ENCODE measurements around the gene R3HCC1L. TPM values are rescaled to one million over a fixed set of nuclear protein-coding genes. Genes with fewer than 3 reads are reported as not detected.

The R3HCC1L gene
- total RNA-seq, 2 donors from 2014 or later = 9.9 to 10.9 TPM

DNA sequence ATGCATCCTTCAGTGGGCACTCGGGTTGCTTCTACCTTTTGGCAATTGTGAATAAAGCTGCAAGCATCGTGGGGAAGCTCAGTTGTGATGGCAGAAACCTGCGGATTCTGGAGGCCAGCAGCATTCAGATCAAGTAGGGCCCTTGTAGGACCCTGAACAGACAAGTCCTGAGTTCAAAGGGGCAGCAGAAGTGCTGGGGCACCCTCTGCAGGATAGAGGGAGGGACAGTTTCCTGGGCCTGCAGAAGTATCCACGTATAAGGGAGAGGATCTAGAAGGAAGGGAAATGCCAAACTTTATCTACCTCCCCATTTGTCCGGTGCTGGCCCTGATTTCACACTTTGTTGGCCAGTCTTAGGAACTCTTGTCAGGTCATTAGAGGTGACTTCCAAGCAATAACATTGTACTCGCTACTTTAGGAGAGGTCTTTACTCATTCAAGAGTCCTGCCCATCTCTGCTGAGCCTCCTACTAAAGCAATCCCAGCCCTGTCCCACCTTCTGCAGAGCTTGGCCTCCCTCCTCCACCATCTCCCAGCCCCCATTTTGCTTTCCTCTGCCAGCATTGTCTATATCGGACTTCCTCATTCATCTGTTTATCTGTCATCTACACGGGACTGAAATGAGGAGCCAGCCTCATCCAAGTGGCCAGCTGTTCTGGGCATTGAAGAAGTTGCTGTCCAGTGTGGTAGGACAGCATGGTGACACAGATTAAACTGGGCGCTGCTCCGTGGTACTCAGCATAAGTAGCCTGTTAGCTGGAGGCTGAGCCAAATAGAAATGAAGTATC is 26.6 kb upstream of the R3HCC1L start:
- no peaks in the 10 kb centered on the region for H3K27me3 ChIP-seq
- no peak for DNase-seq
- intact Hi-C loops (cut with DNase I) = no loop called here
- no peaks in the 10 kb centered on the region for H3K36me3 ChIP-seq (replicated peaks in 1 of 2; ENCODE audit: insufficient read depth in 1 of 2, low read depth in 2 of 2)
- H3K9me3 ChIP-seq = no peaks in the 10 kb centered on the region
- no peak overlapping the region for H3K27ac ChIP-seq
- WGBS, 2 donors = 58 to 64% methylated on average over 10 of the region's 10 CpGs
- no peak overlapping the region for H3K4me3 ChIP-seq
- H3K4me1 ChIP-seq = no peaks in the 10 kb centered on the region
- no peak for TF ChIP-seq POLR2A (IDR thresholded peaks at IDR 0.05)
- ATAC-seq = no peak

DNA sequence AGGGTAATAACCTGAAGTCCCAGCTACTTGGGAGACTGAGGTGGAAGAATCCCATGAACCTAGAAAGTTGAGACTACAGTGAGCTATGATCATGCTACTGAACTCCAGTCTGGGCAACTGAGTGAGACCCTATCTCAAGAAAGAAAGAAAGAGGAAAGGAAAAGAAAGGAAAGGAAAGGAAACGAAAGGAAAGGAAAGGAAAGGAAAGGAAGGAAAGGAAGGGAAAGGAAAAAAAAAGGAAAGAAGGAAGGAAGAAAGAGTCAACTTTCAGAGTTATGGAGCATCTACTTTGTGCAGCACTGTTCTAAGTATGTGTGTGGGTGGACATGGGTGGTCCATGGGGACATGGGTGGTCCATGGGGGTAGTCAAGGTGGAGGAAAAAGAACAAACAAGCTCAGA is 24.1 kb upstream of the R3HCC1L start:
- H3K4me1 ChIP-seq = no peaks in the 10 kb centered on the region
- TF ChIP-seq POLR2A (IDR thresholded peaks at IDR 0.05) = no peak
- TF ChIP-seq, protein P1, sequence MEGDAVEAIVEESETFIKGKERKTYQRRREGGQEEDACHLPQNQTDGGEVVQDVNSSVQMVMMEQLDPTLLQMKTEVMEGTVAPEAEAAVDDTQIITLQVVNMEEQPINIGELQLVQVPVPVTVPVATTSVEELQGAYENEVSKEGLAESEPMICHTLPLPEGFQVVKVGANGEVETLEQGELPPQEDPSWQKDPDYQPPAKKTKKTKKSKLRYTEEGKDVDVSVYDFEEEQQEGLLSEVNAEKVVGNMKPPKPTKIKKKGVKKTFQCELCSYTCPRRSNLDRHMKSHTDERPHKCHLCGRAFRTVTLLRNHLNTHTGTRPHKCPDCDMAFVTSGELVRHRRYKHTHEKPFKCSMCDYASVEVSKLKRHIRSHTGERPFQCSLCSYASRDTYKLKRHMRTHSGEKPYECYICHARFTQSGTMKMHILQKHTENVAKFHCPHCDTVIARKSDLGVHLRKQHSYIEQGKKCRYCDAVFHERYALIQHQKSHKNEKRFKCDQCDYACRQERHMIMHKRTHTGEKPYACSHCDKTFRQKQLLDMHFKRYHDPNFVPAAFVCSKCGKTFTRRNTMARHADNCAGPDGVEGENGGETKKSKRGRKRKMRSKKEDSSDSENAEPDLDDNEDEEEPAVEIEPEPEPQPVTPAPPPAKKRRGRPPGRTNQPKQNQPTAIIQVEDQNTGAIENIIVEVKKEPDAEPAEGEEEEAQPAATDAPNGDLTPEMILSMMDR (IDR thresholded peaks at IDR 0.05) = no peak
- ATAC-seq = no peak
- H3K4me3 ChIP-seq = no peak overlapping the region
- H3K36me3 ChIP-seq (replicated peaks in 1 of 2; ENCODE audit: insufficient read depth in 1 of 2, low read depth in 2 of 2) = no peaks in the 10 kb centered on the region
- H3K9me3 ChIP-seq = no peaks in the 10 kb centered on the region
- no peak for DNase-seq
- WGBS, 2 donors = 41 to 56% methylated on average over 1 of the region's 1 CpG
- no peaks in the 10 kb centered on the region for H3K27me3 ChIP-seq
- intact Hi-C loops (cut with DNase I) = no loop called here
- H3K27ac ChIP-seq = no peak overlapping the region

DNA sequence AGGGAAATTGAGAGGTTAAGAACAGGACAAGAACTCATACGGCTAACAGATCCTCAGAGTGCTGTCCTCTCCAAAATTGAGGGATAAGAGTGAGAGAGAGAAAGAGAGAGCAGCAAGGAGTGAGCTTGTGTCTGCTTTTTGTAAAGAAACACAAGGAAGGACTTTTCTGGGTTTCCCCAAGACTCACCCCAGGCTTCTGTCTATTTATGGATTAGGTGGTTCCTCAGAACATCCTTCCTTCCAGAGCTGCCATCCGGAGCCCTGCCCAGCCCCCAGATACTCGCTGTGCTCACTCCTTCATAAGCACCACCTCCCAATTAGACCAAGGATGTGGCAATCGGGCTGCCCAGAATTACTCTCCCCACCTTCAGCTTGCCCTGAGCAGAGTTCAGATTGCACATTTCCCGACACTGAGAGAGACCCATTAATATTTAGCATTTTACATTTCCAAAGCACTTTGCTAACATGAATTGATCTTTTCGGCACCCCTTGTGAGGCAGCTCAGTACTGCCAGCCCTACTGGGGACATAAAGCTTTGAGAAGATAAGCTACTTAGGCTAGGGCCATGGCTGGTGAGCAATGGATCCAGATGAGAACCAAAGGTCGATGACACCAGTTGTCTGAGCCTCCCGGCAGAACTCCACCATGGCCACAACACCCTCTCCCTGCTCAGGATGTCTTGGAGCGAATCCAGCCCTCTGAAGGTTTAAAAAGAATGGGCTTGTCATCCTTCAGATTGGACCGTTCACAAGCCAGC is 19.2 kb upstream of the R3HCC1L start:
- Histone ChIP-seq H3K9me3 (no peaks in the 10 kb centered on the region), H3K27me3 (no peaks in the 10 kb centered on the region), H3K36me3 (replicated peaks in 1 of 2; ENCODE audit: insufficient read depth in 1 of 2, low read depth in 2 of 2) (no peaks in the 10 kb centered on the region), H3K27ac (no peak overlapping the region), H3K4me3 (no peak overlapping the region), H3K4me1 (no peaks in the 10 kb centered on the region)
- no peak for TF ChIP-seq POLR2A (IDR thresholded peaks at IDR 0.05)
- TF ChIP-seq, protein P1 (IDR thresholded peaks at IDR 0.05) = no peak
- DNase-seq = no peak
- intact Hi-C loops (cut with DNase I) = no loop called here
- no peak for ATAC-seq
- WGBS, 2 donors = 46 to 55% methylated on average over 10 of the region's 10 CpGs

DNA sequence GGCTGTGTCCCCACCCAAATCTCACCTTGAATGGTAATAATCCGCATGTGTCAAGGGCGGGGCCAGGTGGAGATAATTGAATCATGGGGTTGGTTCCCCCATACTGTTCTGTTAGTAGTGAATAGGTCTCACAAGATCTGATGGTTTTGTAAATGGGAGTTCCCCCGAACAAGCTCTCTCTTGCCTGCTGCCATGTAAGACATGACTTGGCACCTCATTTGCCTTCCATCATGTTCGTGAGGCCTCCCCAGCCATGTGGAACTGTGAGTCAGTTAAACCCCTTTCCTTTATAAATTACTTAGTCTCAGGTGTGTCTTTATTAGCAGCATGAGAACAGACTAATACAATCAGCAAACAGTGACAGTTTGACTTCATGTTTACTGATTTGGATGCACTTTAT is 14.6 kb upstream of the R3HCC1L start:
- no peaks in the 10 kb centered on the region for H3K9me3 ChIP-seq
- no peaks in the 10 kb centered on the region for H3K36me3 ChIP-seq (replicated peaks in 1 of 2; ENCODE audit: insufficient read depth in 1 of 2, low read depth in 2 of 2)
- ATAC-seq = no peak
- H3K27ac ChIP-seq = no peak overlapping the region
- 70 to 80% methylated on average over 4 of the region's 4 CpGs for WGBS, 2 donors
- intact Hi-C loops (cut with DNase I) = no loop called here
- TF ChIP-seq, protein P1 (IDR thresholded peaks at IDR 0.05) = no peak
- H3K27me3 ChIP-seq = no peaks in the 10 kb centered on the region
- no peak overlapping the region for H3K4me3 ChIP-seq
- H3K4me1 ChIP-seq = no peaks in the 10 kb centered on the region
- DNase-seq = no peak

DNA sequence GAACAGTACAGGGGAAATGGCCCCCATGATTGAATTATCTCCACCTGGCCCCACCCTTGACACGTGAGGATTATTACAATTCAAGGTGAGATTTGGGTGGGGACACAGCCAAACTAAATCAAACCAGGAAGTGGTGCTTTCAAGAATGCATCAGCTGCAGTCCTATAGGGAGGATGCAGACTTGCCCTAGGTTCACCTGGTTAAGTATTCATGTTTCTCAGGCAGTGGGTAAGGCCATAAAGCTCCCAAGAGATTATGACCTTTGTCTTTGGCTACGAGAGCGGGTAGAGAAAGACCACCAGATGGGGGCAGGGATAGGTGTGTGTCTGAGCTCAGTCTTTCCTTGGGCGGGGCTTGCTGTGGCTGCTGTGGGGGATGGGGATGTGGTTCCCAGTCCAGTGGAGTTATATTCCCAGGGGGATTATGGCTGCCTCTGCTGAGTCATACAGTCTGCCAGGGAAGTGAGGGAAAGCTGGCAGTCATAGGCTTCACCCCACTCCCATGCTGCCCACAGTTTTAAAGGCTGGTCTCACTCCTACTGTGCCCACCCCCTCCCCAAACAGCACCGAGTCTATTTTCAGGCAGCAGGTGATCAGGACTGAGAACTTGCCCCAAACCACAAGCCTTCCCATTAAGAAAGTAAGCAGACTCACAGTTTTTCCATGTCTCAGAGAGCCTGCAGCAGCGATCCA is 8.4 kb upstream of the R3HCC1L start:
- intact Hi-C loops (cut with DNase I) = no loop called here
- Histone ChIP-seq H3K27ac (no peak overlapping the region), H3K4me1 (no peaks in the 10 kb centered on the region), H3K4me3 (no peak overlapping the region), H3K27me3 (no peaks in the 10 kb centered on the region), H3K36me3 (replicated peaks in 1 of 2; ENCODE audit: insufficient read depth in 1 of 2, low read depth in 2 of 2) (no peaks in the 10 kb centered on the region), H3K9me3 (no peaks in the 10 kb centered on the region)
- 66 to 67% methylated on average over 5 to 6 of the region's 6 CpGs for WGBS, 2 donors
- no peak for ATAC-seq
- DNase-seq = no peak
- TF ChIP-seq, protein P1 (IDR thresholded peaks at IDR 0.05) = no peak
- no peak for TF ChIP-seq POLR2A (IDR thresholded peaks at IDR 0.05)

All from body of pancreas (tissue), 4 donors.